Measurements from ENCODE around the gene MAGI1. TPM values are rescaled to one million over a fixed set of nuclear protein-coding genes. Genes with fewer than 3 reads are reported as not detected.

Gene MAGI1
- total RNA-seq, 5 donors from 2014 or later (not counting 1 experiment from before 2014, with no cell fraction given) = 0.23 to 0.63 (median 0.29) TPM

DNA sequence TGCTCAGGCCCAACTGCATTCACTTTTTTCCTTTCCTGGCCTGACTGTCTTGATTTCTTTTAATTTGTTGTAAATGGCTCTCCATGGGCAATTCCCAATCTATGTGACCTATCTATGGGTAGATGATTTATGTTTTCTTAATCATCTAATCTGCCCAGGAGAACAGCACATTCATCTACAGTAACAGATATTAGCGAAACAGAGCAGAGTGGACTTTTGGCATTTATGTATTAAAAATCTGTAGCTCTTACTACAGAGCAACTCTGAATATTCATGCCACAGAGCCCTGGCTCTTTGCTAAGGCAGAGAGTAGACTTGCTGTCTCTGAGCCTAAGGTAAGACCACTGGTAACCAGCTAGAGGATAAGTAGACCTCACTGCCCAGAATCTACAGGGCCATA, 676.0 kb downstream of the MAGI1 start:
- Histone ChIP-seq H3K27me3 (replicated peaks in 1 of 2; ENCODE audit: control insufficient read depth in 2 of 2, extremely low read depth in 1 of 2, insufficient read depth in 2 of 2, low read length in 1 of 2) (peaks cover 0 to 2% of the 10 kb centered on the region in 2 experiments), H3K4me3 (ENCODE audit: control insufficient read depth in 1 of 2, extremely low read depth in 1 of 2, low read length in 1 of 2) (no peak overlapping the region), H3K4me1 (ENCODE audit: control insufficient read depth in 1 of 2, extremely low read depth in 1 of 2, insufficient read depth in 2 of 2, low read length in 2 of 2) (no peaks in the 10 kb centered on the region), H3K27ac (ENCODE audit: low read length) (no peak overlapping the region), H3K9me3 (no peaks in the 10 kb centered on the region), H3K36me3 (ENCODE audit: control insufficient read depth in 2 of 2, extremely low read depth in 1 of 2, insufficient read depth in 1 of 2, low read length in 1 of 2) (no peaks in the 10 kb centered on the region)
- ChIA-PET POLR2A (no interaction called here), CTCF (no interaction called here)
- peaks cover 0 to 3% of the 10 kb centered on the region in 2 donors for H3K27me3 Mint-ChIP-seq
- DNase-seq = no peak
- no peak overlapping the region for H3K27ac Mint-ChIP-seq
- H3K4me1 Mint-ChIP-seq = no peaks in the 10 kb centered on the region
- no peaks in the 10 kb centered on the region for H3K36me3 Mint-ChIP-seq
- no CpG with 5 or more reads among the region's 1 CpG for WGBS (ENCODE audit: insufficient coverage)
- peaks cover 0 to 7% (median 3%) of the 10 kb centered on the region in 3 donors for H3K9me3 Mint-ChIP-seq
- no peak overlapping the region for H3K4me3 Mint-ChIP-seq
- ATAC-seq (replicated peaks in 1 of 4) = no peak

DNA sequence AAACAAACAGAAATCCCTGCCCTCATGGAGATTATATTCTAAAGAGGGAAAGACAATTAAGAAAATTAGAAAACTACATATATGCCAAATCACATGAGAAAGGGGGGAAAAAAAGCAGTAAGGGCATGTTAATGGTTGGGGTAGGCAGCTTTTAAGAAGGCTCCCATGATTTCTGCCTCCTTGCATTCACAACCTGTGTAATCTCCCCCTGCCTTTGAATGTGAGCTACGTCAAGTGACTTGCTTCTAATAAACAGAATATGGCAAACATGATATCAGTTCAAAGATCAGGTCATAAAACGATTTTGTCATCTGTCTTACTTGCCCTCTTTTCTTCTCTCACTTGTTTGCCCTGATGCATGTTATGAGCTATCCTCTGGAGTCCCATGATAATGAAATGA, 677.3 kb downstream of the MAGI1 start:
- Histone ChIP-seq H3K36me3 (ENCODE audit: control insufficient read depth in 2 of 2, extremely low read depth in 1 of 2, insufficient read depth in 1 of 2, low read length in 1 of 2) (no peaks in the 10 kb centered on the region), H3K27me3 (replicated peaks in 1 of 2; ENCODE audit: control insufficient read depth in 2 of 2, extremely low read depth in 1 of 2, insufficient read depth in 2 of 2, low read length in 1 of 2) (peaks cover 4 to 7% of the 10 kb centered on the region in 2 experiments), H3K27ac (ENCODE audit: low read length) (no peak overlapping the region), H3K4me3 (ENCODE audit: control insufficient read depth in 1 of 2, extremely low read depth in 1 of 2, low read length in 1 of 2) (no peak overlapping the region), H3K4me1 (ENCODE audit: control insufficient read depth in 1 of 2, extremely low read depth in 1 of 2, insufficient read depth in 2 of 2, low read length in 2 of 2) (no peaks in the 10 kb centered on the region), H3K9me3 (no peaks in the 10 kb centered on the region)
- DNase-seq (no peak), ATAC-seq (replicated peaks in 1 of 4) (no peak)
- Mint-ChIP-seq H3K9me3 (peaks cover 0 to 7% (median 3%) of the 10 kb centered on the region in 3 donors), H3K27ac (no peak overlapping the region), H3K4me1 (peaks cover 0 to 3% (median 1%) of the 10 kb centered on the region in 3 donors), H3K4me3 (no peak overlapping the region), H3K27me3 (peaks cover 5 to 10% of the 10 kb centered on the region in 2 donors), H3K36me3 (no peaks in the 10 kb centered on the region)
- WGBS (ENCODE audit: insufficient coverage) = 89% methylated on average over 1 of the region's 2 CpGs
- POLR2A ChIA-PET = no interaction called here
- CTCF ChIA-PET = no interaction called here

DNA sequence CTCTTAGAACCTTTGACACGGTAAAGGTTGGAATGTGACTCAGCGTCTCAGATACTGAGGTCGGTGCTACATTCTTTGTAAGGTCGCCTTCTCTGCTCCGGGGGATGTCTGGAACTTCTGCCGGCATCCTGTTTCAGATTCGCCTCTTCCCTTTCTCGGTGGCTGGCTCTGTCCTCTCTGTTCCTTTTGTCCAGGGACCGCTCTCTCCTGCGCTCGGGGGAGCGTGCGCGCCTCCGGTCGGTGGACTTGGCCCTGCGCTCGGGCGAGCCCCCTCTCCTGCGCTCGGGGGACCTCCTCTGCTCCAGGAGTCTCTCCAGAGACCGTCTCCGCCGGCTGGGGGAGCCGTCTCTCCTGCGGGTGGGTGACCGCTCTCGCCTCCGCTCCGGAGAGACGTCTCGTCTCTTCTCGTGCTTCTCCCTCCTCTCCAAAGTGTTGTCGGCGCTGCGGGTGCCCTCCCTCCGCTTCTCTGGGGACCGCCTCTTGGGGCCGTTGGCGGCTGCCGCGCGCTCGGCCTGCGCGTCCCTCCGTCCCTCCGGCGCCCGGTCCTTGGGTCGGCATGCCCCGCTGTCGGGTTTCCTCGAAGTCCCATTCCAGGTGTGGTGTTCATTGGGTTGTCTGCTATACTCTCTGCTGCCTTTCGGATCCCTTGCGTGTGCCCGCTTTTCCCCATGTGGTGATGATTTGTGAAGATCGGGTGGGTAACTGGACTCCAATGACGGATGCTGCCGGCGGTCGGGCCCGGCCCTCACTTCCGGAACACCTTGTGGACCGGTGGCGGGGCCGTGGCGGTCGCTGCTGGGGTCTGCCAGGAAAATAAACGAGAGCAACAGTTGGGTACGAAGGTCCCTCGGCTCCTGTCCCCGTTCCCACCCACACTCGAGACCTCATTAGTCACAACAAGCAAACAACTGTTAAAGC, 682.1 kb downstream of the MAGI1 start:
- peaks cover 0 to 3% (median 1%) of the 10 kb centered on the region in 3 donors for H3K4me1 Mint-ChIP-seq
- ChIA-PET POLR2A (no interaction called here), CTCF (no interaction called here)
- H3K36me3 Mint-ChIP-seq = no peaks in the 10 kb centered on the region
- 22% methylated on average over 64 of the region's 74 CpGs for WGBS (ENCODE audit: insufficient coverage)
- Histone ChIP-seq H3K27me3 (replicated peaks in 1 of 2; ENCODE audit: control insufficient read depth in 2 of 2, extremely low read depth in 1 of 2, insufficient read depth in 2 of 2, low read length in 1 of 2) (peaks cover 8 to 10% of the 10 kb centered on the region in 2 experiments), H3K36me3 (ENCODE audit: control insufficient read depth in 2 of 2, extremely low read depth in 1 of 2, insufficient read depth in 1 of 2, low read length in 1 of 2) (no peaks in the 10 kb centered on the region), H3K27ac (ENCODE audit: low read length) (no peak overlapping the region), H3K4me1 (ENCODE audit: control insufficient read depth in 1 of 2, extremely low read depth in 1 of 2, insufficient read depth in 2 of 2, low read length in 2 of 2) (no peaks in the 10 kb centered on the region), H3K4me3 (ENCODE audit: control insufficient read depth in 1 of 2, extremely low read depth in 1 of 2, low read length in 1 of 2) (no peak overlapping the region), H3K9me3 (no peaks in the 10 kb centered on the region)
- peaks cover 0 to 12% (median 0%) of the 10 kb centered on the region in 3 donors for H3K9me3 Mint-ChIP-seq
- peaks cover 13 to 20% of the 10 kb centered on the region in 2 donors for H3K27me3 Mint-ChIP-seq
- no peak overlapping the region for H3K4me3 Mint-ChIP-seq
- ATAC-seq (replicated peaks in 1 of 4) (no peak), DNase-seq (no peak)
- peak overlapping the region in 1 of 2 donors; percentile 46 for H3K27ac Mint-ChIP-seq

DNA sequence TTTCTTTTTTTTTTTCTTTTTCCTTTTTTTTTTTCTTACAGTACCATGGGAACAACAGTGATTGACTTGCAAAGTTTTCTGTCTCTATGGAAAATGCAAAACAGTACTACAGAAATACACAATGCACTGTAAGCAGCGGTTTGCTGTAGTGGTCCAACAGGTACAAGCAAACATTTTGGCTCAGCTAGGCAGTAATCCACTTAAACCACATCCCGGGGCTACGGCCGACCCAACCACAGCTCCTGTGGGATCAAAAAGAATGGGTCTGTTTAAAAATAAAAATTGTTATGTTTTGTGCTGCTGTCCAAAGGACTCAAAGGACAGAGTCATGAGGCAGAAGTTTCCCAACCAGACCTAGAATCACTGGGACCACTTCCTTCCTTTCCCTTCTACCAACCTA, 683.8 kb downstream of the MAGI1 start:
- WGBS (ENCODE audit: insufficient coverage) = no CpG with 5 or more reads among the region's 4 CpGs
- no peaks in the 10 kb centered on the region for H3K36me3 ChIP-seq (ENCODE audit: control insufficient read depth in 2 of 2, extremely low read depth in 1 of 2, insufficient read depth in 1 of 2, low read length in 1 of 2)
- Mint-ChIP-seq H3K36me3 (no peaks in the 10 kb centered on the region), H3K9me3 (peaks cover 0 to 12% (median 0%) of the 10 kb centered on the region in 3 donors), H3K4me1 (peaks cover 0 to 3% (median 1%) of the 10 kb centered on the region in 3 donors), H3K4me3 (no peak overlapping the region), H3K27ac (no peak overlapping the region), H3K27me3 (peaks cover 13 to 20% of the 10 kb centered on the region in 2 donors)
- no peak overlapping the region for H3K4me3 ChIP-seq (ENCODE audit: control insufficient read depth in 1 of 2, extremely low read depth in 1 of 2, low read length in 1 of 2)
- H3K27ac ChIP-seq (ENCODE audit: low read length) = no peak overlapping the region
- H3K9me3 ChIP-seq = no peaks in the 10 kb centered on the region
- H3K4me1 ChIP-seq (ENCODE audit: control insufficient read depth in 1 of 2, extremely low read depth in 1 of 2, insufficient read depth in 2 of 2, low read length in 2 of 2) = no peaks in the 10 kb centered on the region
- ATAC-seq (replicated peaks in 1 of 4) (no peak), DNase-seq (no peak)
- ChIA-PET POLR2A (interaction anchor here in 1 of 2 donors (0.6 kb wide), 1 partner anchor 12 kb away, joined by 5 read pairs; no protein-coding TSS in a partner anchor), CTCF (no interaction called here)
- peaks cover 8 to 10% of the 10 kb centered on the region in 2 experiments for H3K27me3 ChIP-seq (replicated peaks in 1 of 2; ENCODE audit: control insufficient read depth in 2 of 2, extremely low read depth in 1 of 2, insufficient read depth in 2 of 2, low read length in 1 of 2)

GRCh38 chr3:65352951-65353350, 685.8 kb downstream of the MAGI1 start:
- Mint-ChIP-seq H3K4me3 (no peak overlapping the region), H3K27ac (no peak overlapping the region), H3K27me3 (peaks cover 18 to 20% of the 10 kb centered on the region in 2 donors), H3K4me1 (peaks cover 0 to 3% (median 1%) of the 10 kb centered on the region in 3 donors), H3K36me3 (no peaks in the 10 kb centered on the region), H3K9me3 (peaks cover 0 to 6% (median 6%) of the 10 kb centered on the region in 3 donors)
- CTCF ChIA-PET = no interaction called here
- DNase-seq = no peak
- Histone ChIP-seq H3K9me3 (no peaks in the 10 kb centered on the region), H3K27ac (ENCODE audit: low read length) (no peak overlapping the region), H3K4me1 (ENCODE audit: control insufficient read depth in 1 of 2, extremely low read depth in 1 of 2, insufficient read depth in 2 of 2, low read length in 2 of 2) (no peaks in the 10 kb centered on the region), H3K4me3 (ENCODE audit: control insufficient read depth in 1 of 2, extremely low read depth in 1 of 2, low read length in 1 of 2) (no peak overlapping the region), H3K27me3 (replicated peaks in 1 of 2; ENCODE audit: control insufficient read depth in 2 of 2, extremely low read depth in 1 of 2, insufficient read depth in 2 of 2, low read length in 1 of 2) (peaks cover 6 to 10% of the 10 kb centered on the region in 2 experiments), H3K36me3 (ENCODE audit: control insufficient read depth in 2 of 2, extremely low read depth in 1 of 2, insufficient read depth in 1 of 2, low read length in 1 of 2) (no peaks in the 10 kb centered on the region)
- WGBS (ENCODE audit: insufficient coverage) = no CpG with 5 or more reads among the region's 2 CpGs
- ATAC-seq (replicated peaks in 1 of 4) = no peak
- POLR2A ChIA-PET = no interaction called here

GRCh38 chr3:65351753-65352152, 687.0 kb downstream of the MAGI1 start:
- Mint-ChIP-seq H3K27me3 (peaks cover 9 to 16% of the 10 kb centered on the region in 2 donors), H3K27ac (no peak overlapping the region), H3K9me3 (peaks cover 0 to 10% (median 6%) of the 10 kb centered on the region in 3 donors), H3K4me3 (no peak overlapping the region), H3K36me3 (no peaks in the 10 kb centered on the region), H3K4me1 (no peaks in the 10 kb centered on the region)
- DNase-seq = no peak
- Histone ChIP-seq H3K36me3 (ENCODE audit: control insufficient read depth in 2 of 2, extremely low read depth in 1 of 2, insufficient read depth in 1 of 2, low read length in 1 of 2) (no peaks in the 10 kb centered on the region), H3K4me3 (ENCODE audit: control insufficient read depth in 1 of 2, extremely low read depth in 1 of 2, low read length in 1 of 2) (no peak overlapping the region), H3K4me1 (ENCODE audit: control insufficient read depth in 1 of 2, extremely low read depth in 1 of 2, insufficient read depth in 2 of 2, low read length in 2 of 2) (no peaks in the 10 kb centered on the region), H3K27me3 (replicated peaks in 1 of 2; ENCODE audit: control insufficient read depth in 2 of 2, extremely low read depth in 1 of 2, insufficient read depth in 2 of 2, low read length in 1 of 2) (peaks cover 4 to 6% of the 10 kb centered on the region in 2 experiments), H3K27ac (ENCODE audit: low read length) (no peak overlapping the region), H3K9me3 (no peaks in the 10 kb centered on the region)
- ChIA-PET CTCF (no interaction called here), POLR2A (no interaction called here)
- ATAC-seq (replicated peaks in 1 of 4) = no peak
- 88% methylated on average over 2 of the region's 4 CpGs for WGBS (ENCODE audit: insufficient coverage)
